Ovary (tissue), 3 donors: ENCODE data around the gene KIAA1217.

Experiments
- EP300 ChIP-seq: sonication (generic); formaldehyde crosslinking; IDR thresholded peaks from one replicate; pipeline ENCODE4 v1.6.1; 2017; ENCODE audit warnings: antibody characterized with exemption
- TF ChIP-seq, protein P1 (sequence below), 3 donors: fragments of 450-650 bp in 2 of 3; fragments of 200-600 bp in 1 of 3; IDR thresholded peaks; one replicate each; pipeline versions ENCODE4 v1.5.1 to v1.8.0; 2016 to 2022; ENCODE audit warnings: antibody characterized with exemption in 3 of 3, mild to moderate bottlenecking in 1 of 3
- donor health status: DM: no; HTN: no; CAD: no.

GRCh38 chr10:24254180-24254579 lies 45.2 kb downstream of the KIAA1217 start:
- TF ChIP-seq, protein P1, sequence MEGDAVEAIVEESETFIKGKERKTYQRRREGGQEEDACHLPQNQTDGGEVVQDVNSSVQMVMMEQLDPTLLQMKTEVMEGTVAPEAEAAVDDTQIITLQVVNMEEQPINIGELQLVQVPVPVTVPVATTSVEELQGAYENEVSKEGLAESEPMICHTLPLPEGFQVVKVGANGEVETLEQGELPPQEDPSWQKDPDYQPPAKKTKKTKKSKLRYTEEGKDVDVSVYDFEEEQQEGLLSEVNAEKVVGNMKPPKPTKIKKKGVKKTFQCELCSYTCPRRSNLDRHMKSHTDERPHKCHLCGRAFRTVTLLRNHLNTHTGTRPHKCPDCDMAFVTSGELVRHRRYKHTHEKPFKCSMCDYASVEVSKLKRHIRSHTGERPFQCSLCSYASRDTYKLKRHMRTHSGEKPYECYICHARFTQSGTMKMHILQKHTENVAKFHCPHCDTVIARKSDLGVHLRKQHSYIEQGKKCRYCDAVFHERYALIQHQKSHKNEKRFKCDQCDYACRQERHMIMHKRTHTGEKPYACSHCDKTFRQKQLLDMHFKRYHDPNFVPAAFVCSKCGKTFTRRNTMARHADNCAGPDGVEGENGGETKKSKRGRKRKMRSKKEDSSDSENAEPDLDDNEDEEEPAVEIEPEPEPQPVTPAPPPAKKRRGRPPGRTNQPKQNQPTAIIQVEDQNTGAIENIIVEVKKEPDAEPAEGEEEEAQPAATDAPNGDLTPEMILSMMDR (IDR thresholded peaks at IDR 0.05): no peak
- no peak for TF ChIP-seq EP300
